Urothelium cell line (cell line): Measurements from ENCODE around the gene EED.

Experiments
- DNase-seq: peaks from one replicate; pipeline ENCODE4 v3.0.0; 2011; ENCODE audit warnings: low spot score, mixed read lengths
- FAIRE-seq: peaks from 2 replicates; lab custom pipeline; 2011; peaks lifted over from hg19 to GRCh38; lab: Jason Lieb, UNC

EED gene

DNA sequence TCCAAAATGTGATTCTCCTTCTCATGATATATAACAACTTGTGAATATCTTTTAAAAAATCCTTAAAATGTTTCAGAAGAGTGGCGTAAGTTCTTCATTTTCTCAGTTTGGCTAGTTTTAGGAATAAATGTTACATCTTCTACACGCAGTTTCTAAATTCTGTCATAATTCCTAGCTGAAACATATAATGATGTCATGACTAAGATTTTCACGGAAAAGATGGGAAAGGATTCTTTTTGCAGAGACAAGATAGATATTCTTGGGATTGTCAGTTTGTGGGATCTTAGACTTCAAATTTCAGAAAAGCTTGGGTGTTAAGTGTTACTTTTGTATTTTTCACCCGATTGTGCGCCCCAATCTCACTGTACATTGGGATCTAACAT, 1.7 kb downstream of the EED start:
- DNase-seq (no peak), FAIRE-seq (no peak)

DNA sequence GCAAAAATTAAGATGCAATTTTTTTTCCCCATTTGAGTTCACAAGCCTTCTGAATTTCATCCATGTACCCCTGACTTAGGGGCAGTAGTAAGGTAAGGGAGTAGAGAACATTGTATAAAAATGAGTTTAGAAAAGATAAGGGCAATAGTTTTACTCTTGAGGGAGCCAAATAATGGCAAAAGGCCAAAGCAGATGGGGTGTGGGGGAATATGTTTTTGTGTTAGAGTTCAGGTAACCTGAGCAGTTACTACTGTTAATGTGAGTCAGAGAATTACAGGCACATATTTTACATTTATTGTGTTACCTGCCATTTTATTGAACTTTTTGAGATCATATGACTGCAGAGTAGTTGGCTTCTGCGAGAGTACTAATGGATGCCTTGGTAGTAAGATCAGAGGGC, 3.1 kb downstream of the EED start:
- FAIRE-seq: no peak
- no peak for DNase-seq

DNA sequence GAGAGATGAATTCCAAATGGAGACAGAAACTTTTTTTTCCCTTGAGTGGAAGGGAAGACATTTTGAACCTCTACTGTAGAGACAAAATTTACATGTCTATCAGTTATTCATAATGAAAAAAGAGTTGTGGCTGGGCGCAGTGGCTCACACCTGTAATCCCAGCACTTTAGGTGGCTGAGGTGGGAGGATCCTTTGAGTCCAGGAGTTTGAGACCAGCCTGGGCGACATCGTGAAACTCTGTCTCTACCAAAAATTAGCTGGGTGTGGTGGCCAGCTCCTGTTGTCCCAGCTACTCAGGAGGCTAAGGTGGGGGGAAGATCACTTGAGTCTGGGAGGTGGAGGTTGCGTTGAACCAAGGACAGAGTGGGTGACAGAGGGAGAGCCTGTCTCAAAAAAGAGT, 4.1 kb downstream of the EED start:
- DNase-seq: no peak
- no peak for FAIRE-seq

DNA sequence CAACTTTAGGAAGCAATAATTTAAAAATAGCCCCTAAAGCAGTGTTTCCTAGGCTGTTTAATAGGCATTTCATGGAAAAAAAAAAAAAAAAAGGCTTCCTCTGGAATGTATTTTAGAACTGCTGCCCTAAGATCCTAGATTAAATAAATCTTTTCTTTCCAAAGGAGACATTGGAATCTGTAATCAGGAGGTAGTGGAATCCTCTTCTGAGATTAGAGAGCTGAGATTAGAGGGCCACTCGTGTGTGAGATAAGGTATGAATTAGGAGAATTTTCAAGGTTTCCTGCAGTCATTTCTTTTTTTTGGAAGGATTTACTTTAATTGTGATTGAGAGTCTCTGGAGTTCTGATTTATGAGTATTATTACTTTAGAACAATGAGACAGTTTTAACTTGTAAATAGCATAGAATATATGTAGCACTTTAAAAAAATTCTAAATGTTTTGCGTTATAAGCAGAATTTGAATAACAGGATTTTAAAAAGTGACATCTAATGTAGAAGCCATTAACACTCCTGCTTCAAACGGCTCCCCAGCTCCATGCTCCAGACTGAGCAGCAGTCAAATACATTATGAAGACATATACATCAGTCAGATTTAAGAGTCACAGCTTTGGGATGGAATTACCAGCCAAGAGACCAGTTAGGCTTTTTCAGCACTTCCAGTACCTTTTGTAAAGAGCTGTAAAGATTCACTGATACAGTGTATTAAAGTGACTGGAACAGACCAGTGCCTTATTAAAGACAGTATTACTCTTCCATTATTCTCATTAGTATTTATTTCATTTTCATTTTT, 5.0 kb downstream of the EED start:
- no peak for FAIRE-seq
- no peak for DNase-seq

DNA sequence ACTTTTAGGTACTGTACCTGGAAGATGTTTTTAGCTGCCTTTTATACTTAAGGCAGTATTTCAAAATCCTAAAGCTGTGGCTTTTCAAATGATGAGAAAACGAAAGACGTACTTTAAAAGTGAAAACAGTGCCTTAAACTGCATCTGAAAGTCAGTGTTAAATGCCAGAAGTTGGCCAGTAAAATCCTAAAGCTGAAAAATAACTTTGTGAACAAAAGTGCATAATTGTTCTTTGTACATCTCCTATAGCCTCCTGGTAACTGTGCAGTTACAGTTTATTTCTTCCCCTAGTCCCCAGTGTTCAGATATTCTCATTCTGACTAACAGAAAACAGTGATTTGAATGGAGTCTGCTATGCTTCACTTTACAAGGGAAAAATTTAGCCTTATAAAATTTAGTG, 6.8 kb downstream of the EED start:
- FAIRE-seq (no peak), DNase-seq (no peak)

DNA sequence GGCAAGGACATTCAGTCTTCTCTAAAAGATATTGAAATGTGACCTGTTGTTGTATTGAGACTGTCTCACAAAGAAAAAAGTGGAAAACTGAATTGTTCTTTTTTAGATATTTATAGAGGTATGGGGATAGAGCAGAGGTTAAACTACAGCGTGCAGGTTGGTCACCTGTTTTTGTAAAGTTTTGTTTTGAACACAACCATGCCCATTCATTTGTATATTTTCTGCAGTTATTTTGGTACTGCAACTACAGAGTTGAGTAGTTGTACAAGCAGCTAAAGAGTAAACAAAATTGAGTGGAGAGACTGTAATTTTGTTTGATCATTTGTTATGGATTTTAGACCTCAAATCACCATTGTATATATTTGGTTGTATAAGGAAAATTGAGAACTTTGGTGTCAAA, 11.3 kb downstream of the EED start:
- no peak for FAIRE-seq
- no peak for DNase-seq

DNA sequence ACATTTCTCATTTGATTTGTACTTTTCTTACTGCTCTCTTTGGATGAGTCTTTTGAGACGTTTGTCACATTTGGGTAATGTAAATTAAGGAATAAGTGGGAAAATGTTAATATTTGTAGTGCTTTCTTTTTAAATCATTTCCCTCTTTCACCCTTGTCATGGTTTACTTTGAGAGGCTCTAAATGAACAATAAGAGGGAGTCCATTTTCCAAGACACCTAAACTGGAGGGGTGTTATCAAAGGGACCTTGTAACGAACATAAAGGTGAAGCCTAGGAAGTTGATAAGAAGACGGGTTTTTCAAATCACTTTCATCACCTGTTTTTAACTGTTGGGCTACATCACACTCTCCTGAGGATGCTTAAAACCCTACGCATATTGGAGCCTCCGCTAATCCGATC, 12.1 kb downstream of the EED start:
- FAIRE-seq (no peak), DNase-seq (no peak)

DNA sequence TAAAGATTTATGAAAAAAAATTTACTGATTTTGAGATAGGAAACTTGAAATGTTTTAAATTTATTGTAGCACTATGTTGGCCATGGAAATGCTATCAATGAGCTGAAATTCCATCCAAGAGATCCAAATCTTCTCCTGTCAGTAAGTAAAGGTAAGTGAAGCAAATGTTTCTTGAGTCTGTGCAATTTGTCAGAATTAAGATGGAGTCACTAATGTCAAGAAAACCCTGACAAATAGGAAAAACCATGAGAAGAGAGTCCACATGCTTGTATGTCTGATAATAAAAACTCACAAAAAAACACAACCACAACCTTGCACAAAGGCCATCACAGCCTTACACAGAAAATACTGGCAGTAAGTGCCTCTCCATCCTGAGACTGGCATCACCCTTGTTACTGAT, 12.9 kb downstream of the EED start:
- DNase-seq (no peak), FAIRE-seq (no peak)

DNA sequence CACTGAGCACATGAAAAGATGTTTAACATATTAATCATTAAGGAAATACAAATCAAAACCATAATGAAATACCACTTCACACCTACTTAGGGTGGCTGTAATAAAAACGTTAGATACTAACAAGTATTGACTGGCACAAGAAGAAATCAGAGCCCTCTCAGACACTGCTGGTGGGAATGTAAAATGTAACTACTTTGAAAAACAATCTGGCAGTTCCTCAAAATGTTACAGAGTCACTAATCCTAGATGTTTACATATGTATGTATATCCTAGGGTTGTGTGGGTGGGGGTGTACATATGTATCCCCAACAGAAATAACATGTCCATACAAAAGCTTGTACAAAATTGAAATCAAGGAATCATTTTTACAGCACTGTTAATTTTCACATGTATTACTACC, 15.2 kb downstream of the EED start:
- no peak for FAIRE-seq

DNA sequence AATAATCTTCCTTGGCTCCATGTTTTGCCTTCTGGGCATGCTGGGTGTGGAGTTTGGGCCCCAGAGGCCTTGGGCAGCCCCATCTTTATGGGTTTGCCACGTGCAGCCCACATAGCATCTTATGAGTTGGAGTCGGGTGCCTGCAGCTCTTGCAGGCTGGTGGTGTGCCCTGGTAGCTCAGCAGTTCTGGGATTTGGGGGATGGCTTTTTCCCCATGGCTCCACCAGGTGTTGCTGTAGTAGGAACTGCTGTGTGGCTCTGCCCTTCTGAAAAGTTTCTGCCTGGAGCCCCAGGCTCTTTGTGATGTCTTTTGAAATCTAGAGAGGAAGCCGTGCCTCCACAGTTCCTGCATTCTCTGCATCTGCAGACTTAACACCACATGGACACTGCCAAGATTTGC, 16.8 kb downstream of the EED start:
- DNase-seq (no peak), FAIRE-seq (no peak)

More for the DNA sequence above, 15.2 kb downstream of the EED start:
- no peak for DNase-seq

DNA sequence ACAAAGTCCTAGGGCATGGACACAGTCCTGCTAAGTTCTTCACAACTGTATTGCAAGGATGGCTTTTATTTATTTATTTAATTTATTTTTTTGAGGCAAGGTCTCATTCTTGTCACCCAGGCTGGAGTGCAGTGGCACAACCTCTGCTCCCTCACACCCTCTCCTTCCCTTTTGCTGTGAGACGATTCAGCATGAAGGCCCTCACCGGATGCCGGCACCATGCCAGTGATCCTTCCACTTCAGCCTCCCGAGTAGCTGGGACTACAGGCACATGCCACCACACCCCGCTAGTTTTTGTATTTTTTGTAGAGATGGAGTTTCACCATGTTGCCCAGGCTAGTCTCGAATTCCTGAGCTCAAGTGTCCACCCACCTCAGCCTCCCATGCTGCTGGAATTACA, 17.8 kb downstream of the EED start:
- DNase-seq (no peak), FAIRE-seq (no peak)

DNA sequence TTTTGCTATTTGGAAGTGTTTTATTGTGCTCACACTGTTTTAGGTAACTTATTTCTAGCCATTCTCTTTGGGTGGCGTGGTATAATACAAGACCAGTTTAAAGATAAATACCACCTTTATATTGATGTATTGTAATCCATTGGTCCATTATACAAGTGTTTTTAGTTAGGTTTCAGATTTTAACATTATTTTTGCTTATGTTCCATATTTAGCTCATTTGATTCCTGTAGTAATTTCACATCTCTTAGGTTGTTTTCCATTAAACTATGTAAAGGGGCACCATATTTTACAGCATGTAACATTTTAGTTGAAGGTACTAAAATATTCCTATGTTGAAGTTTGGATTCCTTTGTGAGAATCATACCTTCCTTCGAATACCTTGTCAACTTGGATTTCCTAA, 20.1 kb downstream of the EED start:
- FAIRE-seq (no peak), DNase-seq (no peak)

DNA sequence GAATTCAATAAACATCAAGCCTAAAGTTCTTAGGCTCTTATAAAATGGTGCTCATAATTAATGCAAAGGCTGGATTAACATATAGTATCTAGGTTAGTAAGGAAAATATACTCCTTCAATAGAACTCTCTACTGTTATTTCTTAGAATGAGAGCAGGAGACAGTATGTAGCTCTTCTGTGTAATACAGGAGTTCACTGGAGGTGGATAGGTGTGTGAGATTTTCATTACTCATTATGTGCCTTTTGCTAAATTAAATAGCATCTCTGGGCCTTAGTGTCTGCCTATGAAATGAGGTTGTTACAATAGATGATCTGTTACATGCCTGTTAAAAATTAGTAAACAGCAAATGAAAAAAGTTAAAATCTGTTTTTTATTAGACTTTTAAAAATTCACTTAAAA, 20.6 kb downstream of the EED start:
- DNase-seq (no peak), FAIRE-seq (no peak)

DNA sequence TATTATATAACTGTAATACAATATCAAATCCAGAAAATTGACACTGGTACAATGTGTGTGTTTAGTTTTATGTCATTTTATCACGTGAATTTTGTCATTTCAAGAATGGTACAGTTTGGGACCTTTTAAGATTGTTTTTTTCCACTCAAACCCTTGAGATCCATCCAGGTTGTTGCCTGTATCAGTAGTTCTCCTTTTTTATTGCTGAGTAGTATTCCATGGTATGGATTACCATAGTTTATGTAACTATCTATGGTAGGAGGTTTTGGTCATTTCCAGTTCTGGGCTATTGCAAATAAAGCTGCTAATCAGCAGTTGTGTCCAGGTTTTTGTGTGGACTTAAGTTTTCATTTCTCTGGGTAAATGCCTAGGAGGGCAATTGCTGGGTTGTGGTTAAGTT, 25.1 kb downstream of the EED start:
- no peak for DNase-seq
- no peak for FAIRE-seq

DNA sequence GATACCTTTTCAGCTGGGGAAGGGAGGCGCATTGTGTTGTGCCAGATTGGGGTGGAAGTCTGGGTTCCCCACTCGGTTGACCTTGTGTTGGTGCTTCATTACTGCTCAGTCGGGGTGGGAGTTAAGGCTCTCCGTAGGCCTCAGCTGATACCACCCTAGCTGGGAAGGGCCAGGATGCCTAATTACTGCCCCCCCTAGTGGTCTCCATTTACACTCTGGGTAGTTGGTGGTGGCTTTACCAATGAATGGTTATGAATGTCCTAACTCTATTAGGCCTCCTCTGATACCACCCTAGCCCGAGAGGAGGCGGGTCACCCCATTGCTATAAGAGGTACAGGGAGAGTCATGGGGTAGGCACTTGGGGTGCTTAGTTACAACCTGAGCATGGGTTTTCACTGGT, 29.9 kb downstream of the EED start:
- DNase-seq: no peak
- FAIRE-seq: no peak

DNA sequence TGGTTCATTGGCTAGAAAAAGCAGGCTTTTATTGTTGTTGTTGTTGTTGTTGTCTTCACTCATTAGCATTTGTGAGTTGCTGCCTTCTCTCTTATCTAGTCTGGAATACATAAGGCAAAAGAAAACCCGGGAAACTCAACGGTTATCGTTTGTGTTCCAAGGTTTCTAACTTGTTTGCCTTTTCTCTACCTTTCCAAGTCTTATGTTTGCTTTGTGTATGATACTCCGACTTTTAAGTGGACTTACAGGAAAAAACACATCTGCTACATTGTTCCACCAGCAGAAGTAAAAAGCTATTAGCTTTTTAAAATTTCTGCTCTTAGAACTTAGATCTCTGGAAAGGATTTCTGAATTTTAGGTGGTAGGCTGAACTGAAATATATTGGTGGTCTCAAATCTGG, 30.4 kb downstream of the EED start:
- DNase-seq: no peak
- FAIRE-seq: no peak

DNA sequence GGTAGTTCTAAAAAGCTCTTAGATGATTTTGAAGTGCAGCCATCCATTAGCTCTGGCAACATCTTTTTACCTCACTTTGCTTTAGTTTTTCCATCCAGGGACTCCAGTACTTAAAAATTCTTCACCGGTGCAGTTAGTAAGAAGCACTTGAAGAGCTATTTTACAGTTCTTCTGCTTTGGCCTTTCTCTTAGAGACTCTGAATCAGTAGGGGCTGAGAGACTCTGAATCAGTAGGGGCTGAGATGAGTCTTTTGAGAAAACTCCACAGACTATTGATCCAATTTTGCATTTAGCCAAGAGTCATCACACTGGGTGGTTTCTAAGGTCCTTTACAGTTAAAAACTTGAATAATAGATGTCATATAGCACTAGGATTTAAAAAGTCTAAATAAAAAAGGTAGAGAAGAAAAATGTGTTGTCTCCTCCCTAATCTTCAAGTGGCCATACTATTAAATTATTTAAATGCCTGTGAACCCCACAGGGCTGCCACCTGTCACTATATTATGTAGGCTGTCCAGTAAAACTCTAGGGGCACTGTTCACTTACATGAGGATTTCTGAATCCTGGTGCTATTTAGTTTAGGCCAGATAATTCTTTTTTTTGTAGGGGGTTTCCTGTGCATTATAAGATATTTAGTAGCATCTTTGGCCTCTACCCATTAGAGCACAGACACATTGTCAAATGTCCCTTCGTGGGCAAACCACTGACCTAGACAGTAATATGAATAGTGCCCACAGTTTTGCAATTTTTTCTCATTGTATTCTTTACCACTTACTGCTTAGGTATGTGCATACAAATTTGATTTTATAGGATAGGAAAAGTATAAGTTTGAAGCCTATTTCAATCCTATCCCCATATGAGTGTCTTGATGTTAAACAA, 31.2 kb downstream of the EED start:
- FAIRE-seq (no peak), DNase-seq (no peak)

DNA sequence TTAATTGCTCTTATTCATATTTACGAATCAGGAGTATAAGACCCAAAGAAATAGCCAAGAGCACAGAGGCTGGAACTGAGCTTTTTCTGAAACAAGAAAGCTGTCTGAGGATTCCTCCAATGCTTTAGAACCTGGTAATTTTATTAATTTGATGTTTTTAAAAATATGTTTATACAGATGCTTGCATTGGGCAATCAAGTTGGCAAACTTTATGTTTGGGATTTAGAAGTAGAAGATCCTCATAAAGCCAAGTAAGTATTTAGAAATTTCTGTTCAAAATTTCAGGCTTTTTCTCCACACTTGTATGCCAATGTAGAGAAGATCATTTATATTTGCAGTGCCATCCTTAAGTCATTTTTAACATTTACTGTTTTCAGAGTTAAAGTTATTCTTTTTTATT, 33.2 kb downstream of the EED start:
- no peak for FAIRE-seq
- no peak for DNase-seq

DNA sequence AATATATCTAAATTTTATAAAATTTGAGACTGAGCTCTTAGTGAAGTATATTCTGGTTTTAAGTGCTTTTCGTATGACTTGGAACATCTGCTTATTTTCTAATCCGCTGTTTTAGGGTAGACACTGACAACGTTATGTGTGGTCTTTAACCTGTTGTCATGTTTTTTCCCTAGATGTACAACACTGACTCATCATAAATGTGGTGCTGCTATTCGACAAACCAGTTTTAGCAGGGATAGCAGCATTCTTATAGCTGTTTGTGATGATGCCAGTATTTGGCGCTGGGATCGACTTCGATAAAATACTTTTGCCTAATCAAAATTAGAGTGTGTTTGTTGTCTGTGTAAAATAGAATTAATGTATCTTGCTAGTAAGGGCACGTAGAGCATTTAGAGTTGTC, 33.7 kb downstream of the EED start:
- DNase-seq (no peak), FAIRE-seq (no peak)

DNA sequence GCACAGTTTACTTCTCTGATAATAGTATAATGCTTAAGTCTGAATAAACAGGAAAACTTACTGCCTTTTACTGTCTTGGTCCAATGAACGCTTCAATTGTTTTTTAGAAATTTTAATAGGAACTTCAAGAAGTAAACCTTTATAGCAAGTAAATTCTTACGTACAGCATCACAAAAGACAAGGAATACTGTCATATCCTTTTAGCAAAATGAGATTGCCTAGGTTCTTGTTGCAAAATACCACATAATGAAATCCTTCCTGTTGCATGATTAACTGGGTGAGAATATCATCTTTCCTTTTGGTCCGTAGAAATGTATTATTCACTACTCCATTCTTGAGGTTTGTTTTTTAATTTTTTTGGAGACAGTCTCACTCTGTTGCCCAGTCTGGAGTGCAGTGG, 35.2 kb downstream of the EED start:
- FAIRE-seq: no peak
- no peak for DNase-seq

DNA sequence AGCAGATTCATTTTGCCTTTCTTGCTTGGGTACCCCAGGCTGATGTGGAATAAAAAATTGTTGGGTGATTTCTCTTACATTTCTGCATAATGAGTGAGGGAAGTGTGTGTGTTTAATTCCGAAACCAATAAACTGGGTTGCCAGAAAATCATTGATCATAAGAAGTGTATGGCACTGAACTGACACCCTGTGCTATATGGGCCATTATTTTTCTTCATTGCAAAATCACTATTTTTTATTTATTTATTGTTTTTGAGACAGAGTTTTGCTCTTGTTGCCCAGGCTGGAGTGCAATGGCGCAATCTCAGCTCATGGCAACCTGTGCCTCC, 42.9 kb downstream of the EED start:
- DNase-seq (no peak), FAIRE-seq (no peak)

DNA sequence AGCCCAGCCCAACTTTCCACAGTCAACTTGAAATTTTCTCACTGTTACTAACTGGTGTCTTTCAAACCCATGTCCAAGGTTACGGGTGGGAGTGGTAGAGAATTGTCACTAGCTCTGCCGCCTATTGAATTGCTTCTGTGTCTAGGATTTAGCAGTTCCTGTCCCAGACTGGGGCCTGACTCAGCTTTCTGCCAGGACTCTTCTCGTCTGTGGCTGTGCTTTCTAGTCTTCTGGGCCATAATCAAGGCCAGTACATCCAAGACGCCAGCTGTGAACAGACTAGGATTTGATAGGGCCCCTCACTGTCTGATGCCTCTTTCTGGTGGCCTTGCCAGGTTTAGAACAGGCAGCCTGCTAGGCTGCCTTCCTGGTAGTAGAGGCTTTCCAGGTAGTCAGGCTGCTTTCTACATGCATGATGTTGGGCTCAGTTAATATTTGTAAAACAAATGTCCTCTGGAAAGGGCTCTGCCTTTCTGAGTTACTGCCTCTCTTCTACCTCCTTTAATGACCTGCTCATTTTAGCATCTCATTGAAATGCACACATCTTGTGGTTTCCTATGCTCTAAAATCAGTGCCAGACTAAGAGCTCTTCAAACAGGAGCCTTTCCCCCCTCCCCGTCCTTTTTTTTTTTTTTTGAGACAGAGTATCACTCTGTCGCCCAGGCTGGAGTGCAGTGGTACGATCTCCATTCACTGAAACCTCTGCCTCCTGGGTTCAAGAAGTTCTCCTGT, 44.4 kb downstream of the EED start:
- FAIRE-seq: no peak
- no peak for DNase-seq
